Fibroblast of skin of left biceps (primary cell): ENCODE data around the gene IL6ST.
A peak's percentile ranks its signal among the peaks of the same experiment; 100 is the strongest.
"Not testable (repeated sequence)": the region's sequence is repeated elsewhere in the genome, so short reads cannot be mapped to it uniquely, and the experiment has no call there.

Experiments
- DNase-seq, 2 experiments: peaks; one replicate each; pipeline ENCODE4 v3.0.0-alpha.2; 2013; ENCODE audit warnings: low read depth in 2 of 2

Gene IL6ST

GRCh38 chr5:55965525-55965924 is 29.2 kb downstream of the IL6ST start:
- DNase-seq: no peak

GRCh38 chr5:55960779-55961178 is 34.0 kb downstream of the IL6ST start:
- no peak for DNase-seq

GRCh38 chr5:55959208-55959607 is 35.6 kb downstream of the IL6ST start:
- DNase-seq: no peak

GRCh38 chr5:55941154-55941553 is 53.6 kb downstream of the IL6ST start:
- not testable (repeated sequence) for DNase-seq

GRCh38 chr5:55937598-55937997 is 57.2 kb downstream of the IL6ST start:
- DNase-seq: not testable (repeated sequence)

- DNase-seq: peak; percentile 54 to 60
Measured at GRCh38 chr5:55936100-55936693, 58.6 kb downstream of the IL6ST start.

GRCh38 chr5:55935371-55935770 is 59.4 kb downstream of the IL6ST start:
- no peak for DNase-seq

- no peak for DNase-seq
Measured at GRCh38 chr5:55934720-55935119, 60.0 kb downstream of the IL6ST start.

- no peak for DNase-seq
Measured at GRCh38 chr5:55934115-55934613, 60.6 kb downstream of the IL6ST start.

GRCh38 chr5:55933377-55934114 is 61.2 kb downstream of the IL6ST start:
- no peak for DNase-seq

- no peak for DNase-seq
Measured at GRCh38 chr5:55932700-55933099, 62.1 kb downstream of the IL6ST start.

- no peak for DNase-seq
Measured at GRCh38 chr5:55929020-55929799, 65.6 kb downstream of the IL6ST start.

GRCh38 chr5:55927861-55928655 is 66.7 kb downstream of the IL6ST start:
- DNase-seq: no peak

GRCh38 chr5:55926476-55926875 is 68.3 kb downstream of the IL6ST start:
- no peak for DNase-seq

GRCh38 chr5:55925712-55926111 is 69.1 kb downstream of the IL6ST start:
- DNase-seq: no peak

- DNase-seq: no peak
Measured at GRCh38 chr5:55925181-55925580, 69.6 kb downstream of the IL6ST start.

GRCh38 chr5:55924744-55925143 is 70.0 kb downstream of the IL6ST start:
- no peak for DNase-seq

- DNase-seq: no peak
Measured at GRCh38 chr5:55923865-55924500, 70.8 kb downstream of the IL6ST start.

- no peak for DNase-seq
Measured at GRCh38 chr5:55923177-55923771, 71.5 kb downstream of the IL6ST start.

- no peak for DNase-seq
Measured at GRCh38 chr5:55921617-55922016, 73.1 kb downstream of the IL6ST start.

- no peak for DNase-seq
Measured at GRCh38 chr5:55920784-55921183, 74.0 kb downstream of the IL6ST start.
